Spleen (tissue), 7 donors: ENCODE measurements around the gene FYB1.

Experiments used
- CTCF ChIP-seq, 11 experiments: fragments of 200-600 bp in 7 of 11; fragments of 450-650 bp in 4 of 11; sonication (generic) in 4 of 11; IDR thresholded peaks in 8 of 11; conservative IDR thresholded peaks in 3 of 11; 1 replicate in 7 of 11; 2 replicates in 4 of 11; pipeline versions ENCODE4 v1.4.0 to v1.8.0; 2016 to 2021; ENCODE audit warnings: antibody characterized with exemption in 11 of 11, inconsistent platforms in 4 of 11, mild to moderate bottlenecking in 1 of 11
- POLR2AphosphoS5 ChIP-seq, 3 donors: sonication (generic); formaldehyde crosslinking; IDR thresholded peaks; one replicate each; pipeline ENCODE4 v1.5.1; 2017; ENCODE audit warnings: antibody characterized with exemption in 3 of 3
- donor health status: DM: no; HTN: no; CAD: no; lungs with moderate emphysema.
- donor health status: DM: no; HTN: no; CAD: no.
- donor health status: DM: no; HTN: no; CAD: no.

- TF ChIP-seq CTCF (IDR thresholded peaks at IDR 0.05 in 8 of 11, conservative IDR thresholded peaks at IDR 0.05 in 3 of 11) (no peak), POLR2AphosphoS5 (IDR thresholded peaks at IDR 0.05) (no peak)
These were observed 19.3 kb downstream of the FYB1 start for GRCh38 chr5:39200081-39200480.
